ENCODE data around the gene IL7R.
A peak's percentile ranks its signal among the peaks of the same experiment; 100 is the strongest.

IL7R gene

GRCh38 chr5:35826056-35826455 lies 30.6 kb upstream of the IL7R start:
- no peaks in the 10 kb centered on the region for H3K27me3 ChIP-seq (ENCODE audit: insufficient read depth, low read length)

DNA sequence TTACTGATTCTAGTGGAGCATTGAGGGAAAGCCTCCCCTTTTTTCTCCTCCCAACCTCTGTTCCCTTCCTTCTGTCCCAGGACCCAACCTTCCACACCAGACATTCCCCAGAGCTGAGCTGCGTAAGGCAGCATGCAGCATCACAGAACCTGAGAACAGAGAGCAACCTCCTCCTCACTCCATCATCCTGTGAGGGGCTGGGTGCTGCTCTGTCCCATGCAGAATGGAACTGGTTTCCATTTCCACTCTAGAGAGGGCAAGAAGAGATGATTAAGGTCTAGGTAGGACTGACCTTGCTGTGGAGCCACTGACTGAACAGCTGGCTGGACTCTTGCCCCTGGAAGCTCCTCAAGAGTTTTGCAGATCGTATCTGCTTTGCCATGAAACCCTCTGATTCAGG lies 30.1 kb upstream of the IL7R start:
- H2BK5ac ChIP-seq (ENCODE audit: low read depth, low read length, poor library complexity): no peak overlapping the region
- no peak overlapping the region for H3K18ac ChIP-seq (ENCODE audit: low read length)
- H3K4me1 ChIP-seq (ENCODE audit: control insufficient read depth in 1 of 2, insufficient read depth in 2 of 2, low read length in 2 of 2): no peaks in the 10 kb centered on the region
- no peak overlapping the region for H2BK120ac ChIP-seq (ENCODE audit: insufficient read depth, low read length, poor library complexity)
- H3K9ac ChIP-seq (ENCODE audit: low read length): no peak overlapping the region
- no peak overlapping the region for H4K12ac ChIP-seq (ENCODE audit: low read depth, low read length)
- no peaks in the 10 kb centered on the region for H3K79me2 ChIP-seq (ENCODE audit: control insufficient read depth, insufficient read depth, low read length, poor library complexity)
- H3K14ac ChIP-seq (ENCODE audit: low read length): no peak overlapping the region
- H3K4me3 ChIP-seq (ENCODE audit: low read depth, low read length): no peak overlapping the region
- H3K9me3 ChIP-seq (ENCODE audit: insufficient read depth, low read depth, low read length): no peaks in the 10 kb centered on the region
- H3K27me3 ChIP-seq (ENCODE audit: insufficient read depth, low read length): no peaks in the 10 kb centered on the region
- no peak overlapping the region for H4K91ac ChIP-seq (ENCODE audit: low read depth, low read length)
- H3K4ac ChIP-seq (ENCODE audit: low read depth, low read length): no peak overlapping the region
- H3K36me3 ChIP-seq (ENCODE audit: control insufficient read depth in 1 of 2, insufficient read depth in 2 of 2, low read length in 2 of 2): no peaks in the 10 kb centered on the region
- H3K4me2 ChIP-seq (ENCODE audit: low read length): no peak overlapping the region
- H4K8ac ChIP-seq (ENCODE audit: low read depth, low read length): no peak overlapping the region
- H3K27ac ChIP-seq (ENCODE audit: low read depth, low read length): no peak overlapping the region
- WGBS (ENCODE audit: extremely low coverage, insufficient coverage, insufficient read length): no CpG with 5 or more reads among the region's 2 CpGs
- no peak overlapping the region for H2AFZ ChIP-seq (ENCODE audit: insufficient read depth, low read length, poor library complexity)
- no peak for DNase-seq
- H3K23ac ChIP-seq (ENCODE audit: low read length): no peak overlapping the region
- H2AK5ac ChIP-seq (ENCODE audit: low read length): no peak overlapping the region
- H2BK12ac ChIP-seq (ENCODE audit: low read length): no peak overlapping the region
- H3K79me1 ChIP-seq (ENCODE audit: low read length): no peaks in the 10 kb centered on the region

More at GRCh38 chr5:35826056-35826455, 30.6 kb upstream of the IL7R start:
- Histone ChIP-seq H3K27ac (ENCODE audit: low read depth, low read length) (no peak overlapping the region), H3K4me2 (ENCODE audit: low read length) (no peak overlapping the region), H2BK5ac (ENCODE audit: low read depth, low read length, poor library complexity) (no peak overlapping the region), H2BK12ac (ENCODE audit: low read length) (no peak overlapping the region), H2AK5ac (ENCODE audit: low read length) (no peak overlapping the region), H3K79me2 (ENCODE audit: control insufficient read depth, insufficient read depth, low read length, poor library complexity) (no peaks in the 10 kb centered on the region), H2BK120ac (ENCODE audit: insufficient read depth, low read length, poor library complexity) (no peak overlapping the region), H3K4me1 (ENCODE audit: control insufficient read depth in 1 of 2, insufficient read depth in 2 of 2, low read length in 2 of 2) (no peaks in the 10 kb centered on the region), H2AFZ (ENCODE audit: insufficient read depth, low read length, poor library complexity) (no peak overlapping the region), H3K14ac (ENCODE audit: low read length) (no peak overlapping the region), H4K8ac (ENCODE audit: low read depth, low read length) (no peak overlapping the region), H3K4me3 (ENCODE audit: low read depth, low read length) (no peak overlapping the region), H3K23ac (ENCODE audit: low read length) (no peak overlapping the region), H3K36me3 (ENCODE audit: control insufficient read depth in 1 of 2, insufficient read depth in 2 of 2, low read length in 2 of 2) (no peaks in the 10 kb centered on the region), H3K79me1 (ENCODE audit: low read length) (no peaks in the 10 kb centered on the region), H3K9ac (ENCODE audit: low read length) (no peak overlapping the region), H4K12ac (ENCODE audit: low read depth, low read length) (no peak overlapping the region), H3K18ac (ENCODE audit: low read length) (no peak overlapping the region), H3K4ac (ENCODE audit: low read depth, low read length) (no peak overlapping the region), H3K9me3 (ENCODE audit: insufficient read depth, low read depth, low read length) (no peaks in the 10 kb centered on the region), H4K91ac (ENCODE audit: low read depth, low read length) (no peak overlapping the region)
- WGBS (ENCODE audit: extremely low coverage, insufficient coverage, insufficient read length): no CpG with 5 or more reads among the region's 3 CpGs
- no peak for DNase-seq

- H3K9me3 ChIP-seq (ENCODE audit: insufficient read depth, low read depth, low read length): no peaks in the 10 kb centered on the region
- no peak overlapping the region for H4K8ac ChIP-seq (ENCODE audit: low read depth, low read length)
- no peak overlapping the region for H3K9ac ChIP-seq (ENCODE audit: low read length)
- H3K4ac ChIP-seq (ENCODE audit: low read depth, low read length): no peak overlapping the region
- no peak overlapping the region for H4K91ac ChIP-seq (ENCODE audit: low read depth, low read length)
- H3K79me1 ChIP-seq (ENCODE audit: low read length): no peaks in the 10 kb centered on the region
- H3K79me2 ChIP-seq (ENCODE audit: control insufficient read depth, insufficient read depth, low read length, poor library complexity): no peaks in the 10 kb centered on the region
- H3K4me1 ChIP-seq (ENCODE audit: control insufficient read depth in 1 of 2, insufficient read depth in 2 of 2, low read length in 2 of 2): no peaks in the 10 kb centered on the region
- no peak overlapping the region for H3K14ac ChIP-seq (ENCODE audit: low read length)
- H3K18ac ChIP-seq (ENCODE audit: low read length): no peak overlapping the region
- H2BK5ac ChIP-seq (ENCODE audit: low read depth, low read length, poor library complexity): no peak overlapping the region
- no peak overlapping the region for H3K27ac ChIP-seq (ENCODE audit: low read depth, low read length)
- no peak overlapping the region for H3K4me3 ChIP-seq (ENCODE audit: low read depth, low read length)
- H2BK12ac ChIP-seq (ENCODE audit: low read length): no peak overlapping the region
- H3K4me2 ChIP-seq (ENCODE audit: low read length): no peak overlapping the region
- H3K36me3 ChIP-seq (ENCODE audit: control insufficient read depth in 1 of 2, insufficient read depth in 2 of 2, low read length in 2 of 2): no peaks in the 10 kb centered on the region
- H4K12ac ChIP-seq (ENCODE audit: low read depth, low read length): no peak overlapping the region
- no peak overlapping the region for H3K23ac ChIP-seq (ENCODE audit: low read length)
- no peak overlapping the region for H2AFZ ChIP-seq (ENCODE audit: insufficient read depth, low read length, poor library complexity)
- no peaks in the 10 kb centered on the region for H3K27me3 ChIP-seq (ENCODE audit: insufficient read depth, low read length)
- no peak overlapping the region for H2BK120ac ChIP-seq (ENCODE audit: insufficient read depth, low read length, poor library complexity)
- H2AK5ac ChIP-seq (ENCODE audit: low read length): no peak overlapping the region
- no CpG with 5 or more reads among the region's 4 CpGs for WGBS (ENCODE audit: extremely low coverage, insufficient coverage, insufficient read length)
- peak in 1 of 2 donors; percentile 18 for DNase-seq
Observed at GRCh38 chr5:35828082-35828598, 28.6 kb upstream of the IL7R start.

DNA sequence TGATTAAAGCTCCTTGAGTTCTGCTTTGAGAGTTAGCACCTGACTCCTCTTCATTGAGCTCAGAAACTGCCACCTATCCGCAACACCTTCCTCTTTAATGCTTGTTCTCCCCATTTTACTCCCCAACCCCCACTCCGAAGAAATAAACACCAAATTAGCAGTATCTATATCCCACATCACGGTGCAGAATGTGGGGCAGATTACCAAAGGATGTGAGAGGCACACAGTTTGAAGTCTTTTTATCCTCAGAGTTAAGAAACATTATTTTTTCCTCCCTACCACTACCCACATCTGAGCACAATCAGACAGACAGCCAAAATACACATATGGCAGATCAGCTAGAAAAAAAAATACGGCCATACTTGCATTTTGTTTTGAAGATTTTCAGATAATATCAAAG lies 26.1 kb upstream of the IL7R start:
- WGBS (ENCODE audit: extremely low coverage, insufficient coverage, insufficient read length): no CpG with 5 or more reads among the region's 4 CpGs
- DNase-seq: no peak
- Histone ChIP-seq H3K27ac (ENCODE audit: low read depth, low read length) (no peak overlapping the region), H3K9me3 (ENCODE audit: insufficient read depth, low read depth, low read length) (no peaks in the 10 kb centered on the region), H3K79me1 (ENCODE audit: low read length) (no peaks in the 10 kb centered on the region), H3K14ac (ENCODE audit: low read length) (no peak overlapping the region), H3K4me3 (ENCODE audit: low read depth, low read length) (no peak overlapping the region), H3K4me1 (ENCODE audit: control insufficient read depth in 1 of 2, insufficient read depth in 2 of 2, low read length in 2 of 2) (no peaks in the 10 kb centered on the region), H2BK5ac (ENCODE audit: low read depth, low read length, poor library complexity) (no peak overlapping the region), H4K91ac (ENCODE audit: low read depth, low read length) (no peak overlapping the region), H2BK120ac (ENCODE audit: insufficient read depth, low read length, poor library complexity) (no peak overlapping the region), H3K79me2 (ENCODE audit: control insufficient read depth, insufficient read depth, low read length, poor library complexity) (no peaks in the 10 kb centered on the region), H3K18ac (ENCODE audit: low read length) (no peak overlapping the region), H3K9ac (ENCODE audit: low read length) (no peak overlapping the region), H3K36me3 (ENCODE audit: control insufficient read depth in 1 of 2, insufficient read depth in 2 of 2, low read length in 2 of 2) (no peaks in the 10 kb centered on the region), H3K4ac (ENCODE audit: low read depth, low read length) (no peak overlapping the region), H2AK5ac (ENCODE audit: low read length) (no peak overlapping the region), H4K12ac (ENCODE audit: low read depth, low read length) (no peak overlapping the region), H2BK12ac (ENCODE audit: low read length) (no peak overlapping the region), H2AFZ (ENCODE audit: insufficient read depth, low read length, poor library complexity) (no peak overlapping the region), H3K23ac (ENCODE audit: low read length) (no peak overlapping the region), H4K8ac (ENCODE audit: low read depth, low read length) (no peak overlapping the region), H3K4me2 (ENCODE audit: low read length) (no peak overlapping the region), H3K27me3 (ENCODE audit: insufficient read depth, low read length) (no peaks in the 10 kb centered on the region)
